CD4-positive, alpha-beta memory T cell (primary cell): ENCODE measurements around the gene DPP8. TPM values are rescaled to one million over a fixed set of nuclear protein-coding genes. Genes with fewer than 3 reads are reported as not detected.

Experiments
- CTCF ChIA-PET: fragments of 350-600 bp; sonication (Branson Sonifier 250); formaldehyde crosslinking; loops from one replicate; lab custom pipeline; 2021; ENCODE audit warnings: inconsistent platforms; ENCODE audit not compliant: partially characterized antibody; lab: Charles Lee
- POLR2A ChIA-PET: fragments of 350-600 bp; sonication (Branson Sonifier 250); formaldehyde crosslinking; loops from one replicate; lab custom pipeline; 2021; ENCODE audit not compliant: partially characterized antibody; lab: Charles Lee
- DNase-seq, 5 donors: peaks; one replicate each; pipeline versions ENCODE4 v3.0.0 to v3.0.0-alpha.2; 2020 to 2022; ENCODE audit warnings: mixed read lengths in 1 of 5
- H3K27ac ChIP-seq: one replicate; pipeline ENCODE4 v1.7.0; 2013; ENCODE audit warnings: low read depth, low read length
- H3K27me3 ChIP-seq: 2 replicates; pipeline ENCODE4 v1.7.0; 2013; ENCODE audit warnings: mild to moderate bottlenecking, low read length, moderate library complexity; ENCODE audit not compliant: insufficient read depth
- H3K36me3 ChIP-seq: 2 replicates; pipeline ENCODE4 v1.7.0; 2013; ENCODE audit warnings: mild to moderate bottlenecking, low read length, moderate library complexity; ENCODE audit not compliant: insufficient read depth
- H3K4me1 ChIP-seq: 2 replicates; pipeline ENCODE4 v1.7.0; 2013; ENCODE audit warnings: mild to moderate bottlenecking, low read length, moderate library complexity; ENCODE audit not compliant: insufficient read depth
- H3K4me3 ChIP-seq, 2 donors: one replicate each; pipeline ENCODE4 v1.7.0; 2013; ENCODE audit warnings: low read length in 2 of 2, mild to moderate bottlenecking in 1 of 2
- H3K9me3 ChIP-seq, 2 donors: one replicate each; pipeline ENCODE4 v1.7.0; 2013; ENCODE audit warnings: low read length in 2 of 2, control low read depth in 1 of 2; ENCODE audit not compliant: control insufficient read depth in 1 of 2
- H3K27ac Mint-ChIP-seq, 7 donors: one replicate each; pipeline ENCODE4 v1.8.0; 2020 to 2021; ENCODE audit warnings: mixed read lengths in 7 of 7, mild to moderate bottlenecking in 6 of 7, inconsistent platforms in 3 of 7, moderate library complexity in 3 of 7
- H3K27me3 Mint-ChIP-seq, 2 donors: one replicate each; pipeline ENCODE4 v1.8.0; 2020 to 2021; ENCODE audit warnings: mixed read lengths in 2 of 2
- H3K36me3 Mint-ChIP-seq, 2 donors: one replicate each; pipeline ENCODE4 v1.8.0; 2020 to 2021; ENCODE audit warnings: mixed read lengths in 2 of 2, inconsistent platforms in 1 of 2, mild to moderate bottlenecking in 1 of 2
- H3K4me1 Mint-ChIP-seq, 4 donors: one replicate each; pipeline ENCODE4 v1.8.0; 2020 to 2021; ENCODE audit warnings: mixed read lengths in 4 of 4, mild to moderate bottlenecking in 1 of 4
- H3K4me3 Mint-ChIP-seq, 8 donors: one replicate each; pipeline ENCODE4 v1.8.0; 2020 to 2021; ENCODE audit warnings: mixed read lengths in 8 of 8, mild to moderate bottlenecking in 7 of 8, moderate library complexity in 6 of 8, inconsistent platforms in 3 of 8
- H3K9me3 Mint-ChIP-seq, 8 donors: one replicate each; pipeline ENCODE4 v1.8.0; 2020 to 2021; ENCODE audit warnings: mixed read lengths in 8 of 8, mild to moderate bottlenecking in 5 of 8, inconsistent platforms in 3 of 8, moderate library complexity in 1 of 8
- intact Hi-C: fragments of 100-400 bp; cut with micrococcal nuclease; formaldehyde crosslinking; loops from one replicate; pipeline ENCODE4 v1.15.1; 2023
- polyA plus RNA-seq, 2 donors: library from polyadenylated mRNA; unstranded; fragments of 300-500 nt; fragmentation: Illumina TruSeq; gene quantifications; one replicate each; pipeline ENCODE4 v1.2.3, GENCODE V29; 2021
- total RNA-seq, 2 experiments: library from RNA; stranded (reverse); gene quantifications; one replicate each; pipeline ENCODE4 v1.2.3, GENCODE V29; 2021

DPP8 gene
- total RNA-seq (10 to 100 TPM; 54.0 to 58.6 TPM), polyA plus RNA-seq (10 to 100 TPM; 39.2 to 51.6 TPM)

GRCh38 chr15:65516997-65517865 is at the start of gene DPP8:
TSS of gene DPP8 (minus strand) at chr15:65517689. CDS start at chr15:65512553, 5,136 bp downstream.
- no peaks in the 10 kb centered on the region for H3K9me3 ChIP-seq
- H3K36me3 Mint-ChIP-seq, result peaks cover 0 to 28% of the 10 kb centered on the region in 2 donors
- DNase-seq, result peak; percentile 92 to 93 (median 92)
- H3K27me3 ChIP-seq, result no peaks in the 10 kb centered on the region
- H3K4me3 Mint-ChIP-seq, result peak within 1 kb of the TSS; percentile 85 to 100 (median 95)
- H3K4me1 Mint-ChIP-seq, result peaks cover 23 to 53% (median 38%) of the 10 kb centered on the region in 4 donors
- POLR2A ChIA-PET, result interaction anchor here (0.8 to 3.2 kb wide), 4 partner anchors 13 to 776 kb away, joined by 4 to 36 read pairs (median 11); partner anchors contain the start of genes DIS3L, HACD3, INTS14 and RAB11A
- peak within 1 kb of the TSS; percentile 82 to 97 (median 97) for H3K27ac Mint-ChIP-seq
- H3K4me3 ChIP-seq, result peak within 1 kb of the TSS; percentile 86 to 96
- H3K9me3 Mint-ChIP-seq, result no peaks in the 10 kb centered on the region
- H3K27me3 Mint-ChIP-seq, result no peaks in the 10 kb centered on the region
- CTCF ChIA-PET, result interaction anchor here (0.6 to 0.7 kb wide), 3 partner anchors 9 to 808 kb away, joined by 3 to 4 read pairs (median 4); no protein-coding TSS in a partner anchor
- peak within 1 kb of the TSS; percentile 85 for H3K27ac ChIP-seq
- H3K4me1 ChIP-seq, result peaks cover 52% of the 10 kb centered on the region
- H3K36me3 ChIP-seq, result peaks cover 6% of the 10 kb centered on the region
- intact Hi-C loops, result loop anchor here (1.0 to 2.0 kb wide), 4 partner anchors 13 to 1354 kb away; partner anchors contain the start of genes HACD3, INTS14, PPIB and RAB11A

- peaks cover 72 to 79% of the 10 kb centered on the region in 2 donors for H3K36me3 Mint-ChIP-seq
- H3K27ac ChIP-seq, result no peak overlapping the region
- no peak overlapping the region for H3K4me3 ChIP-seq
- H3K27ac Mint-ChIP-seq, result peak overlapping the region in 1 of 7 donors; percentile 10
- H3K9me3 Mint-ChIP-seq, result no peaks in the 10 kb centered on the region
- H3K4me1 ChIP-seq, result no peaks in the 10 kb centered on the region
- no peaks in the 10 kb centered on the region for H3K9me3 ChIP-seq
- no peaks in the 10 kb centered on the region for H3K4me1 Mint-ChIP-seq
- no peaks in the 10 kb centered on the region for H3K27me3 Mint-ChIP-seq
- ChIA-PET POLR2A (interaction anchor here (1.1 kb wide), 1 partner anchor 17 kb away, joined by 3 read pairs; no protein-coding TSS in a partner anchor), CTCF (no interaction called here)
- no peak for DNase-seq
- H3K36me3 ChIP-seq, result no peaks in the 10 kb centered on the region
- H3K4me3 Mint-ChIP-seq, result no peak overlapping the region
- H3K27me3 ChIP-seq, result no peaks in the 10 kb centered on the region
- intact Hi-C loops, result no loop called here
These were observed 44.4 kb upstream of the DPP8 start for GRCh38 chr15:65561934-65562333.

DNA sequence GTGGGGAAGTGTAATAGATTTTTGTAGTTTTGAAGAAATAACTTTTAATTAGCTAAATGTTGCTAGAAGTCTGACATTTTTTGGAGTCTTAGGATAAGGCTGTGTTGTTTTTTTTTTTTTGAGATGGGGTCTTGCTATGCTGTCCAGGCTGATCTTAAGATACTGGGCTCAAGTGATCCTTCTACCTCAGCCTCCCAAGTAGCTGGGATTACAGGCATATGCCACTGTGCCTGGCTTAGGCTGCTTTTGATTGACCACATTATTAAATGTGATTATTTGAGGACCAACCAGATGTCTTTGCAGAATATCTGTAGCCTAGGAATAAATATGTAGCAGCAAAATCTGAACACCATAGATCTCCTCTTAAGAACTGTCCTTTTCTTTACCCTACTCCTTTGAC is 42.5 kb upstream of the DPP8 start:
- no peaks in the 10 kb centered on the region for H3K27me3 Mint-ChIP-seq
- Histone ChIP-seq H3K4me1 (no peaks in the 10 kb centered on the region), H3K4me3 (no peak overlapping the region), H3K27me3 (no peaks in the 10 kb centered on the region), H3K9me3 (no peaks in the 10 kb centered on the region), H3K36me3 (peaks cover 8% of the 10 kb centered on the region), H3K27ac (no peak overlapping the region)
- ChIA-PET POLR2A (no interaction called here), CTCF (no interaction called here)
- no peaks in the 10 kb centered on the region for H3K9me3 Mint-ChIP-seq
- no peaks in the 10 kb centered on the region for H3K4me1 Mint-ChIP-seq
- no peak overlapping the region for H3K4me3 Mint-ChIP-seq
- intact Hi-C loops, result no loop called here
- peaks cover 72 to 80% of the 10 kb centered on the region in 2 donors for H3K36me3 Mint-ChIP-seq
- DNase-seq, result no peak
- H3K27ac Mint-ChIP-seq, result peak overlapping the region in 1 of 7 donors; percentile 7

DNA sequence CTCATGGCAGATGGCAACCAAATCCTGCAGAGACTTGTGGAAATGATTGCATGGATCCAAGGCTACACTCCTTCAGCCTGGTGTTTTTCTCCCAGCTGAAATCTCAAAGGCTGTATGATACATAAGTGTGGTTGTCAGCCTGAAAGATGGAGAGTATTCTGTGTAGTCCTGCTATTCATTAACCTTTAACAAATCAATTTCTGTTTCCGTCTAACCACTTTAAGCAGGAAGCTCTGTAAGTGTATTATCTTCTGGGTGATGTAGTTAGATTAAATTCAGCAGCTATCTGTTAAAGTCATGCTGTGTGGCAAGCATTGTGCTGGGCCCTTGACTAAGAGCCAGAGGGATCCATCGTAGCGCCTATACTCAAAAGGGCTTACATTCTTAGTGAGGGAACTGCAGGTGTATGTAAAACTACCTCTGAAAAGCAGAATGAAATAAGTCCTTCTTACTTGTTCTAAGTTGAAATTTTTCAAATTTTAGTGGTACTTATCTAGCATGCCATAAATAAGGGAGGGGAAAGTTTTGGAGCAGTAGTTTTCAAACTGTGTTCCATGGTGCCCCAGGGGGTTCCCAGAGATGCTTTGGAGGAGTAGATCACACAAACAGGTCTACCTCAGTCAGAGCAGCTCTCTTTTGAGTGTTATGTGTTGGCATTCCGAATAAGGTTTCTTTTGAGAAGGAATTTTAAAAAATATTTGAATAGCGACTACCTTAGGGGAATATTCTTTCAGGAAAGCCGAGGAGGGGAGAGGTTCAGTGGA is 41.7 kb upstream of the DPP8 start:
- Mint-ChIP-seq H3K4me3 (no peak overlapping the region), H3K27ac (no peak overlapping the region), H3K27me3 (no peaks in the 10 kb centered on the region), H3K4me1 (no peaks in the 10 kb centered on the region), H3K9me3 (no peaks in the 10 kb centered on the region), H3K36me3 (peaks cover 64 to 78% of the 10 kb centered on the region in 2 donors)
- Histone ChIP-seq H3K27me3 (no peaks in the 10 kb centered on the region), H3K36me3 (peaks cover 12% of the 10 kb centered on the region), H3K4me3 (no peak overlapping the region), H3K9me3 (no peaks in the 10 kb centered on the region), H3K4me1 (no peaks in the 10 kb centered on the region), H3K27ac (no peak overlapping the region)
- DNase-seq, result no peak
- POLR2A ChIA-PET, result no interaction called here
- intact Hi-C loops, result no loop called here
- CTCF ChIA-PET, result no interaction called here

DNA sequence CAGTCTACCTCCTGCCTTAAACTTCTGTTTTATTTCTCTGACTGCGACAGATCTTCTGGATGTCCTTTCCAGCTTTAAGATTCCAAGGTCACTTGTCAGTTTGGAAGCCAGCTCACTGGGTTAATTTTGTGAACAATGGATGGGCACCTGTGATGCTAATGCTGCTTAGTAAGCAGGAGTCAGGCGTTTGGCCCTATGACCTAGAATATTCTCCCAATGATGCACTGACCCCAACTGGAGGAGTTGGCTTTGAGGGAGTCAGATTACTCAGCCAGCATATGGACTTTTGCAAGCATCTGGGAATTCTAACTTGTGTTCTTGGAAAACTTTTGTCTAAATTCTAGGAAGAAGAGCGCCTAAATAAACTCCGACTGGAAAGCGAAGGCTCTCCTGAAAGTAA is 40.8 kb upstream of the DPP8 start:
- H3K27me3 ChIP-seq, result no peaks in the 10 kb centered on the region
- POLR2A ChIA-PET, result no interaction called here
- Mint-ChIP-seq H3K4me3 (no peak overlapping the region), H3K36me3 (peaks cover 63 to 79% of the 10 kb centered on the region in 2 donors), H3K27ac (no peak overlapping the region), H3K9me3 (no peaks in the 10 kb centered on the region), H3K4me1 (peaks cover 0 to 2% (median 0%) of the 10 kb centered on the region in 4 donors), H3K27me3 (no peaks in the 10 kb centered on the region)
- DNase-seq, result no peak
- no peak overlapping the region for H3K4me3 ChIP-seq
- CTCF ChIA-PET, result no interaction called here
- no peak overlapping the region for H3K27ac ChIP-seq
- no peaks in the 10 kb centered on the region for H3K9me3 ChIP-seq
- intact Hi-C loops, result no loop called here
- peaks cover 12% of the 10 kb centered on the region for H3K36me3 ChIP-seq
- no peaks in the 10 kb centered on the region for H3K4me1 ChIP-seq

DNA sequence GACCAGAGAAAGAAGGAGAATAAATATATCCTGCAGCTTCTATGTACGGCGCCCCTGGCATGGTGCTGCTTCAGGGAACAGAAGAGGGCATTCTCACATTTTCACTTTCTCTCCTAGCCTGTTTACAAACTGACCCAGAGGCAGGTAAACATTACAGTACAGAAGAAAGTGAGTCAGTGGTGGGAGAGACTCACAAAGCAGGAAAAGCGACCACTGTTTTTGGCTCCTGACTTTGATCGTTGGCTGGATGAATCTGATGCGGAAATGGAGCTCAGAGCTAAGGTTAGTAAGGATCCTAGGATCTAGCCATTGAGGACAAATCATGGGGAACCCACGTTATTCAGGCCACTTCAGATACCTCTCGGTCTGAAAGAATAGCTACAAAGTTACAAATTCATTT is 39.1 kb upstream of the DPP8 start:
- Histone ChIP-seq H3K27me3 (no peaks in the 10 kb centered on the region), H3K4me1 (no peaks in the 10 kb centered on the region), H3K36me3 (peaks cover 12% of the 10 kb centered on the region), H3K9me3 (no peaks in the 10 kb centered on the region), H3K4me3 (no peak overlapping the region), H3K27ac (no peak overlapping the region)
- no peak overlapping the region for H3K4me3 Mint-ChIP-seq
- intact Hi-C loops, result no loop called here
- no peaks in the 10 kb centered on the region for H3K9me3 Mint-ChIP-seq
- peaks cover 53 to 69% of the 10 kb centered on the region in 2 donors for H3K36me3 Mint-ChIP-seq
- ChIA-PET CTCF (interaction anchor here (1.0 kb wide), 1 partner anchor 20 kb away, joined by 3 read pairs; no protein-coding TSS in a partner anchor), POLR2A (no interaction called here)
- H3K27me3 Mint-ChIP-seq, result no peaks in the 10 kb centered on the region
- peaks cover 0 to 2% (median 0%) of the 10 kb centered on the region in 4 donors for H3K4me1 Mint-ChIP-seq
- DNase-seq, result no peak
- no peak overlapping the region for H3K27ac Mint-ChIP-seq

DNA sequence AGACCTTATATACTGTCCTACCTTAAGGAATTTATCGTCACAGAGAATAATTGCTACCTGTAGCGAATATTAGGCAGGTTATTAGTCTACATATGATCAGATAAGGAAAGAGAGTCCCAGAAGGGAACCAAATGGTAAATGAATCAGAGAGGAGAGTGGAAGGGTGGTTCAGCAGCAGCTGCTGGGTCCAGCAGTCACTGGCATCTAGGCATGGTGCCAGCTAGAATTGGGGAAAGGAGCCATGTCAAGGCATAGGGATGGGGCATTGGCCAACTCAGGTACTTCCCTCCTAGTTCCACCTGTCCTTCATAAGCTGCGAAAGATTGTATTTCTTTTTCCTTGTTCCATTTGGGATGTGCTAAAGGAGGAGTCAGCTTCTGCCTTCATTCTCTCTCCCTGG is 36.2 kb upstream of the DPP8 start:
- Histone ChIP-seq H3K36me3 (peaks cover 12% of the 10 kb centered on the region), H3K9me3 (no peaks in the 10 kb centered on the region), H3K27me3 (no peaks in the 10 kb centered on the region), H3K4me1 (peaks cover 9% of the 10 kb centered on the region), H3K27ac (no peak overlapping the region), H3K4me3 (no peak overlapping the region)
- CTCF ChIA-PET, result no interaction called here
- Mint-ChIP-seq H3K27ac (no peak overlapping the region), H3K4me1 (peaks cover 8 to 14% (median 13%) of the 10 kb centered on the region in 4 donors), H3K4me3 (no peak overlapping the region), H3K9me3 (no peaks in the 10 kb centered on the region), H3K27me3 (no peaks in the 10 kb centered on the region), H3K36me3 (peaks cover 36 to 52% of the 10 kb centered on the region in 2 donors)
- POLR2A ChIA-PET, result no interaction called here
- intact Hi-C loops, result no loop called here
- DNase-seq, result no peak
